Testis (tissue), 2 donors: ENCODE results near the gene AJUBA.

ENCODE experiments used
- POLR2A ChIP-seq: fragments of 450-650 bp; IDR thresholded peaks from one replicate; pipeline ENCODE4 v1.6.1; 2017; ENCODE audit warnings: antibody characterized with exemption, mild to moderate bottlenecking, moderate library complexity
- TF ChIP-seq, protein P1 (sequence below), 3 experiments: fragments of 450-650 bp in 2 of 3; fragments of 200-600 bp in 1 of 3; sonication (generic) in 1 of 3; IDR thresholded peaks; one replicate each; pipeline ENCODE4 v1.5.1; 2016 to 2019; ENCODE audit warnings: antibody characterized with exemption in 3 of 3, mild to moderate bottlenecking in 2 of 3, moderate library complexity in 1 of 3

DNA sequence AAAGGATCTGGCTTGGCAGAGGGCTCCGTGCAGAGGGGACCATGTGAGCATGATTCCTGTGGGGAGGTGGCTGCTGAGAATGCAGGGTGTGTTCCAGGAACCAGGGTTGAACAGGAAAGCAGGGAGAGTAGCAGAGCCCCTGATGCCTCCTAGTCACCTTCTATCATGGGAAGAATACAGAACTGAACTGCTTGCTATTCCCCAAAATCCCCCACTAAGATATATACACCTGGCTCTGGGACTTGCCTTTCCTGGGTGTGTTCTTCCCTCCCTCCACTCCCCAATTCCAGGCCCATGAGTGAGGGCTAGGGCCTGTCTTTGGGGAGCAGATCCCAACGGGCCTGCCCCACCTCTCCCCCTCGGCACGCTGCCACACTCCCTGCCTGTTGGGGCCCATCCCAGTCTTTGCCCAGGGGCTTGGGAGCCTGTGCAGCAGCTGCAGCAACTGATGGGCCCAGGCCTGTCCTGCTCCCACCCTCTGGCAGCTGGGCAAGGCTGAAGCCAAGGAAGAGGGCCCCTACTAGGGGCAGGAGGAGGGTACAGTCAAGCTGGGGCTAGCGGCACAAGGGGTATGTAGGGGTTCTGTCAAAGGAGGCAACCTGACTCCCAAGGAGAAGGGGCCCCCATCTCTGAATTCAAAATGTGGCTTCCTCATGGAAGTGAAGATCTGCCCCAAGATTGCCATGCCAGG is 3.2 kb downstream of the AJUBA start:
- TF ChIP-seq POLR2A: no peak
- TF ChIP-seq, protein P1, sequence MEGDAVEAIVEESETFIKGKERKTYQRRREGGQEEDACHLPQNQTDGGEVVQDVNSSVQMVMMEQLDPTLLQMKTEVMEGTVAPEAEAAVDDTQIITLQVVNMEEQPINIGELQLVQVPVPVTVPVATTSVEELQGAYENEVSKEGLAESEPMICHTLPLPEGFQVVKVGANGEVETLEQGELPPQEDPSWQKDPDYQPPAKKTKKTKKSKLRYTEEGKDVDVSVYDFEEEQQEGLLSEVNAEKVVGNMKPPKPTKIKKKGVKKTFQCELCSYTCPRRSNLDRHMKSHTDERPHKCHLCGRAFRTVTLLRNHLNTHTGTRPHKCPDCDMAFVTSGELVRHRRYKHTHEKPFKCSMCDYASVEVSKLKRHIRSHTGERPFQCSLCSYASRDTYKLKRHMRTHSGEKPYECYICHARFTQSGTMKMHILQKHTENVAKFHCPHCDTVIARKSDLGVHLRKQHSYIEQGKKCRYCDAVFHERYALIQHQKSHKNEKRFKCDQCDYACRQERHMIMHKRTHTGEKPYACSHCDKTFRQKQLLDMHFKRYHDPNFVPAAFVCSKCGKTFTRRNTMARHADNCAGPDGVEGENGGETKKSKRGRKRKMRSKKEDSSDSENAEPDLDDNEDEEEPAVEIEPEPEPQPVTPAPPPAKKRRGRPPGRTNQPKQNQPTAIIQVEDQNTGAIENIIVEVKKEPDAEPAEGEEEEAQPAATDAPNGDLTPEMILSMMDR (IDR thresholded peaks at IDR 0.05): no peak
